ENCODE results near the gene SPACDR. TPM values are rescaled to one million over a fixed set of nuclear protein-coding genes. Genes with fewer than 3 reads are reported as not detected.

Gene SPACDR
- total and polyA plus RNA-seq, 2 experiments from 2014 or later, result 0.42 to 0.52 TPM

GRCh38 chr7:100430493-100431285 is 33.4 kb downstream of the SPACDR start:
- ATAC-seq (peak; percentile 0; the same call in 1 of the 3 replicates), DNase-seq (ENCODE audit: low spot score) (peak; percentile 41)
- peaks cover 48% of the 10 kb centered on the region for H3K4me1 Mint-ChIP-seq
- Histone ChIP-seq H3K27ac (ENCODE audit: low read depth) (peak overlapping the region; percentile 99), H2AFZ (no peak overlapping the region), H4K20me1 (replicated peaks; ENCODE audit: insufficient read depth) (peaks cover 3% of the 10 kb centered on the region; the same call in 1 of the 2 replicates), H3K4me1 (ENCODE audit: insufficient read depth) (peaks cover 29% of the 10 kb centered on the region; the same call in 1 of the 2 replicates), H3K27me3 (ENCODE audit: insufficient read depth) (peaks cover 9% of the 10 kb centered on the region), H3K4me3 (peak overlapping the region; percentile 67), H3F3A (replicated peaks; ENCODE audit: low read depth) (peaks cover 39% of the 10 kb centered on the region), H3K79me2 (replicated peaks; ENCODE audit: insufficient read depth) (peaks cover 44% of the 10 kb centered on the region), H3K36me3 (ENCODE audit: insufficient read depth) (peaks cover 9% of the 10 kb centered on the region; the same call in 1 of the 2 replicates), H3K4me2 (peak overlapping the region; percentile 79), H3K9me2 (ENCODE audit: insufficient read depth) (0 out of 2 replicates have a peak, but pooled peaks cover 3% of the 10 kb centered on the region)
- peaks cover 59% of the 10 kb centered on the region for H3K36me3 Mint-ChIP-seq (ENCODE audit: low read depth)
- H3K27ac Mint-ChIP-seq, result peak overlapping the region; percentile 96
- TF ChIP-seq NANOG (IDR thresholded peaks at IDR 0.05; ENCODE audit: borderline replicate concordance) (no peak), ZNF114 (CRISPR knock-in tag; IDR thresholded peaks at IDR 0.05) (no peak), CREB1 (CRISPR knock-in tag; IDR thresholded peaks at IDR 0.05; ENCODE audit: low read depth) (no peak), ETS1 (IDR thresholded peaks at IDR 0.05) (no peak), EZH2 (IDR thresholded peaks at IDR 0.05; ENCODE audit: low read depth, unreplicated experiment) (no peak), CTCF (conservative IDR thresholded peaks at IDR 0.05; ENCODE audit: low read depth in 2 of 2) (no peak), ZNF331 (CRISPR knock-in tag; IDR thresholded peaks at IDR 0.05; ENCODE audit: low read depth) (no peak)
- peaks cover 20% of the 10 kb centered on the region for H3K9me3 Mint-ChIP-seq
- peak overlapping the region; percentile 93 for H3K4me3 Mint-ChIP-seq
- peaks cover 43% of the 10 kb centered on the region for H3K27me3 Mint-ChIP-seq (ENCODE audit: insufficient read depth, low read depth, poor library complexity)

GRCh38 chr7:100429637-100430492 is 34.2 kb downstream of the SPACDR start, which contains the start of gene MEPCE:
MEPCE (plus strand) TSS chr7:100429831; CDS start chr7:100430019, 188 bp downstream.
- Histone ChIP-seq H4K20me1 (replicated peaks; ENCODE audit: insufficient read depth) (peaks cover 2% of the 10 kb centered on the region; the same call in 1 of the 2 replicates), H3K4me1 (ENCODE audit: insufficient read depth) (peaks cover 26% of the 10 kb centered on the region; the same call in 1 of the 2 replicates), H2AFZ (no peak within 1 kb of the TSS), H3F3A (replicated peaks; ENCODE audit: low read depth) (peaks cover 30% of the 10 kb centered on the region; the same call in 1 of the 2 replicates), H3K9me2 (ENCODE audit: insufficient read depth) (0 out of 2 replicates have a peak, but pooled peaks cover 3% of the 10 kb centered on the region), H3K79me2 (replicated peaks; ENCODE audit: insufficient read depth) (peaks cover 38% of the 10 kb centered on the region), H3K27me3 (ENCODE audit: insufficient read depth) (peaks cover 9% of the 10 kb centered on the region), H3K4me3 (peak within 1 kb of the TSS; percentile 67), H3K4me2 (peak within 1 kb of the TSS; percentile 79), H3K27ac (ENCODE audit: low read depth) (peak within 1 kb of the TSS; percentile 99), H3K36me3 (ENCODE audit: insufficient read depth) (peaks cover 9% of the 10 kb centered on the region; the same call in 1 of the 2 replicates)
- Mint-ChIP-seq H3K4me3 (peak within 1 kb of the TSS; percentile 93), H3K36me3 (ENCODE audit: low read depth) (peaks cover 53% of the 10 kb centered on the region), H3K27ac (peak within 1 kb of the TSS; percentile 99), H3K4me1 (peaks cover 43% of the 10 kb centered on the region), H3K9me3 (peaks cover 20% of the 10 kb centered on the region), H3K27me3 (ENCODE audit: insufficient read depth, low read depth, poor library complexity) (peaks cover 36% of the 10 kb centered on the region)
- peak; percentile 46 for ATAC-seq
- DNase-seq (ENCODE audit: low spot score), result peak; percentile 95
- TF ChIP-seq EZH2 (IDR thresholded peaks at IDR 0.05; ENCODE audit: low read depth, unreplicated experiment) (no peak), ZNF114 (CRISPR knock-in tag; IDR thresholded peaks at IDR 0.05) (no peak), ZNF462 (CRISPR knock-in tag; IDR thresholded peaks at IDR 0.05) (no peak), EZH2phosphoT487 (IDR thresholded peaks at IDR 0.05; ENCODE audit: unreplicated experiment) (no peak)

All from GM23338 (cell line).